ENCODE data around the gene RHBDD2.
"Not testable (repeated sequence)": the region's sequence is repeated elsewhere in the genome, so short reads cannot be mapped to it uniquely, and the experiment has no call there.

The RHBDD2 gene

DNA sequence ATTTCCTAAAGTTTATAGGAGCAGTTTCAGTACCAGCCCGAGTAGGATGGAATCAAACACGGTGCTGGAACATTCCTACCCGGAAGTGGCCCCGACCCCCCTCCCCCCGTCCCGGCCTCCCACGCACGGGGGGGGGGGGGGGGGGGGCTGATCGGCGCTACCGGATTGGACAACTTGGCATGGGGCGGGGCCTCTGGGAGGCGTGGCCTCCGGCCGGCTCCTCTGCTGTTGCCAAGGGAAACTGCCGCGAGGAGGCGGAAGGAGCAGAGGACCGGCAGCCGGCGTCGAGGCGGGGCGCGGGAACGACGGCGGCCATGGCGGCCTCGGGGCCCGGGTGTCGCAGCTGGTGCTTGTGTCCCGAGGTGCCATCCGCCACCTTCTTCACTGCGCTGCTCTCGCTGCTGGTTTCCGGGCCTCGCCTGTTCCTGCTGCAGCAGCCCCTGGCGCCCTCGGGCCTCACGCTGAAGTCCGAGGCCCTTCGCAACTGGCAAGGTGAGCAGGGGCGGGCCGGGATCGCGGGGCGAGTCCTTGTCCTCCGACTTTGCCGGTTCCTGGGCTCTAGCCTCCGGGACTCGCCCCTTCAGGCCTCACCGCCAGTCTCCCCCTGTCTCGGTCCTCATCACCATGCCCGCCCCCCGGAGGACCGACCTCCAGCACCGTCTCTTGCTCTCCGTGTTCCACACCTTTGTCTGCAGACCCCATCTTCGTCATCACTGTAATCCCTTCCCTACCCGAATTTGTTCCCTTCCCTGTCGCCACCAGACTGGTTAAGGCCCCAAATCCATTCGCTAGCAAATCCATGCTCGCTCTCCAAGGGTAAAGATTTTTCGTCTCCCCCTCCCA is at the start of gene RHBDD2:
Gene RHBDD2 (plus strand): TSS at position 266 of the 843 bp plus-strand sequence. CDS start 49 bp downstream, at position 315.
- peak; percentile 90 for DNase-seq

DNA sequence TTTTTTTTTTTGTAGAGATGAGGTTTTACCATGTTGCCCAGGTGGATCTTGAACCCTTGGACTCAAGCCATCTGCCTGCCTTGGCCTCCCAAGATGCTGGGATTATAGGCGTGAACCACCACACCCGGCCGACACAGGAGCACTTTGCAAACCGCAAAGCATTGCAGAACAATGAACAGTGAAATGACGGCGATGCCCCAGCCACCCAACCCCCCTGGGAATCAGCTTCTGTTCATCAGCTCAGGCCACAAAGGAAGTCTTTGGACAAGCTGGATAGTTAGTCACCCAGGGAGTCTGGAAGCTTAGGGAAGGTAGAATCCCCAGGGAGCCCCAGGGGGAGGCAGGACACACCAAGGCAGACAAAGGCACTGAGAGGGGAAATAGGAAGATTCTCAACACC is 49.2 kb upstream of the RHBDD2 start:
- DNase-seq, result not testable (repeated sequence)

DNA sequence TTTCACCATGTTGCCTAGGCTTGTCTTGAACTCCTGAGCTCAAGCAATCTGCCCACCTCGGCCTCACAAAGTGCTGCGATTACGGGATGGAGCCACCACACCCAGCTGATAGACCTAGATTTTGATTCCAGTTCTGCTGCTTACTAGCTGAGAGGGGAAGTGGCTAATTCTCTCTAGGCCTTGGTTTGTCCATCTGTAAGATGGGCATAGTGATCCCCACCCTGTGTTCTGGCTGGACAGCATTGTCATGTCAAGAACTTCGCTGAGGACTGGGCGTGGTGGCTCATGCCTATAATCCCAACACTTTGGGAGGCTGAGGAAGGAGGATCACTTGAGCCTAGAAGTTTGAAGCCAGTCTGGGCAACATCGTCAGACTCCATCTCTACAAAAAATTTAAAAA is 47.9 kb upstream of the RHBDD2 start:
- DNase-seq, result no peak

DNA sequence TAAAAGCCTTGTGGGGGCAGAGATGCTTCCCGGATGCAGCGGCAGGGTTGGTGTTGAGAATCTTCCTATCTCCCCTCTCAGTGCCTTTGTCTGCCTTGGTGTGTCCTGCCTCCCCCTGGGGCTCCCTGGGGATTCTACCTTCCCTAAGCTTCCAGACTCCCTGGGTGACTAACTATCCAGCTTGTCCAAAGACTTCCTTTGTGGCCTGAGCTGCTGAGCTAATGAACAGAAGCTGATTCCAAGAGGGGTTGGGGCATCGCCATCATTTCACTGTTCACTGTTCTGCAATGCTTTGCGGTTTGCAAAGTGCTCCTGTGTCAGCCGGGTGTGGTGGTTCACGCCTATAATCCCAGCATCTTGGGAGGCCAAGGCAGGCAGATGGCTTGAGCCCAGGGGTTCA is 45.2 kb upstream of the RHBDD2 start:
- DNase-seq, result not testable (repeated sequence)

DNA sequence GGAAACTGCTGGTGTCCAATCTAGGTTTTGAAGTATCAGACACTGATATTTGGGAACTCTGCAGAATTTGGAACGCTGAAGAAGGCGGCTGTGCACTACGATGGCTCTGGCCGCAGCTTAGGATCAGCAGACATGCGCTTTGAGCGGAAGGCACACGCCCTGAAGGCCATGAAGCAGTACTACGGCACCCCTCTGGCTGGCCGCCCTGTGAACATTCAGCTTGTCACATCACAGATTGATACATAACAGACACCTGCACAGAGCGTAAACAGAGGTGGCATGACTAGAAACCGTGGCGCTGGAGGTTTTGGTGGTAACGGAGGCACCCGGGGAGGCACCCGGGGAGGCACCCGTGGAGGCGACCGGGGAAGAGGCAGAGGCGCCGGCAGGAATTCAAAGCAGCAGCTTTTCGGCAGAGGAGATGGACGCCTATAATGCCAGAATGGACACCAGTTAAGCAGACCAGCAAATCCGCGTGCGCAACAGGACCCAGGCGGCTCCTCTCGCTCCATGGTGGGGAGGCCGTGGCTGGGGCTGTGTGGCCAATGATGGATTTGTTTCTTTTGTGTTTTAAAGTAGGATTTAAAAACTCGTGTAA is 43.0 kb upstream of the RHBDD2 start:
- DNase-seq, result no peak

DNA sequence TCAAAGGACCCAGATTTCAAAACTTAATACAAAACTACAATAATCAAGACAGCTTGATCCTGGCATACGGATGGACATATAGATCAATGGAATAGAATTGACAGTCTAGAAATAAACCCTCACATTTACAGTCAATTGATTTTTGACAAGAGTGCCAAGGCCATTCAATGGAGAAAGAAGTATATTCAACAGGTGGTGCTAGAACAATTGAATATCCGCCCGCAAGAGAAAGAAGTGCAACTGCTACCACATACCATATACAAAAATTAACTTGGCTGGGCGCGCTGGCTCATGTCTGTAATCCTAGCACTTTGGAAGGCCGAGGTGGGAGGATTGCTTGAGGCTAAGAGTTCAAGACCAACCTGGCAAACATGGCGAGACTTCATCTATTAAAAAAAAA is 42.0 kb upstream of the RHBDD2 start:
- DNase-seq, result no peak

DNA sequence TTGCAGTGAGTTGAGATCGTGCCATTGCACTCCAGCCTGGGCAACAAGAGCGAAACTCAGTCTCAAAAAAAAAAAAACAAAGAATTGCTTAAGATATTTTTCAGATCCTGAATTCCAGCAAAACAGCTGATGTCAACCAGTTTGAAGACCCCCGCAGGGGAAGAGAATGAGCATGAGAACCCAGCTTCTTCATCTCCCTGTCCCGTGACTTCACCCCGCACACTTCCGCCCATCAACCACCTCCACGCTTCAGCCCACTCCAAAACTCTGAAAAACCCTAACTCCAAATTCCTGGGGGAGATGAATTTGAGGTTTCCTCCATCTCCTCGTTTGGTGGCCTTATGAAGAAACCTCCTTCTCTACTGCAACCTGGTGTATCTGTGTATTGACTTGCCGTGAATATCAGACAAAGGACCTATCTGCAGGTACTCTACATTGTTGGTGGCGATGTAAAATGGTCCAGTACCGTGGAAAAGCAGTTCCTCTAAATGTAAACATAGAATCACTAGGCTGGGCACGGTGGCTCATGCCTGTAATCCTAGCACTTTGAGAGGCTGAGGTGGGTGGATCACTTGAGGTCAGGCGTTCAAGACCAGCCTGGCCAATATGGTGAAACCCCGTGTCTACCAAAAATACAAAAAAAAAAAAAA is 40.4 kb upstream of the RHBDD2 start:
- DNase-seq, result not testable (repeated sequence)

DNA sequence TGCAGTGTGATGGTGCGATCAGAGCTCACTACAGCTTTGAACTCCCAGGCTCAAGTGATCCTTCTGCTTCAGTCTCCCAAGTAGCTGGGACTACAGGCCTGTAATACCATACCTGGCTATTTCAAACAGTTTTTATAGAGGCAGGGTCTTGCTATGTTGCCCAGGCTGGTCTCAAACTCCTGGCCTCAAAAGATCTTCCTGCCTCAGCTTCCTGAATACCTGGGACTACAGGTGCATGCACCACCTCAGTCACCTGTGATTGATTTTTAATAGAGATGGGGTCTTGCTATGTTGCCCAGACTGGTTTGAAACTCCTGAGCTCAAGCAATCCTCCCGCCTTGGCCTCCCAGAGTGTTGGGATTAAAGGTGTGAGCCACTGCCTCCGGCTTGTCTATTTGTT is 38.8 kb upstream of the RHBDD2 start:
- no peak for DNase-seq

DNA sequence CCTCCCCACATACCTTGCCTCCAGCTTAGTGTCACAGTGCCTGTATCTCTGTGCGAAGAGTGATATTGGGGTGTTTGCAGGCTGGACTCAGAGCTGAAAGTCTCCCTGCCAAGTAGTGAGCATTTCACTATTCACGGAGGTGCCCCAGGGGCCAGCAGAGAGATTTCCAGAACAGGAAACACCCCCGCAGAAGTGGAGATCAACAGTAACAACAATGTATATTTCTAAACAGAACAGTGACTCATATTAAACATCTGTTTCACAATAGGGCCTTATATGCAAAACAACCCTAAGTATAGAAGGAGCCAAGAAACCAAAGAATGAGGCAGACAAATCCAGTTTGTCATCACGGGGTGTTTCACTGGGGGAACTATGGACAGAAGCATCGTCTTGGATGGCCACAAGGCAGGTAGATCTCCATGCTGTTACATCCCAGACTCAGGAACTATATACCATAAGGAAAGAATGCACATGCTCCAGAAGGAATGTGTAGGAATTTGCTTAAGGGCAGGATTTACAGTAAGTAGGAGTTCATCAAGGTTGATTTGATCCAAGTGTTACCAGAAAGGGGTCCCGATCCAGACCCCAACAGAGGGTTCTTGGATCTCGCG is 35.9 kb upstream of the RHBDD2 start:
- DNase-seq, result no peak

DNA sequence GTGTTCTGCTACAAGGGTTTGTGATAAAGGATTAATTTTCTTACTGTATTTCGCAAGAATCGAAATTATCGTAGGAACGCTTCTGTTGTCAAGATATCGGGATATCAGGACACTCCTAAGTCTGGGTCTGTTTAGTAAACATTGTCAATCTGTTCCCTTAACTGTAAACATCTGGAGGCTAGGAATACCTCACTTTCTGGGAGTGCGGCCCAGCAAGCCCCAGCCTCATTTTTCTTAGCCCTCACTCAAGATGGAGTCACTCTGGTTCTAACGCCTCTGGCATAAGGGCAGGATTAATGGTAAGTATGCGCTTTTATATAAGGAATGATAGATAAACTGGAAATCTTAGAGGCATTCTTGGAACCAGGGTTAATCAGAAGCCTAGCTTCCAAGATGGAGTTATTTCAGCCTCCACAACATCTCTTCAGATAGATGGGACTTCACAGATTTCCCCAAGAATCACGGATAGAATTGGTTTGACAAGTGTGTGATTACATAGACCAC is 35.2 kb upstream of the RHBDD2 start:
- no peak for DNase-seq

DNA sequence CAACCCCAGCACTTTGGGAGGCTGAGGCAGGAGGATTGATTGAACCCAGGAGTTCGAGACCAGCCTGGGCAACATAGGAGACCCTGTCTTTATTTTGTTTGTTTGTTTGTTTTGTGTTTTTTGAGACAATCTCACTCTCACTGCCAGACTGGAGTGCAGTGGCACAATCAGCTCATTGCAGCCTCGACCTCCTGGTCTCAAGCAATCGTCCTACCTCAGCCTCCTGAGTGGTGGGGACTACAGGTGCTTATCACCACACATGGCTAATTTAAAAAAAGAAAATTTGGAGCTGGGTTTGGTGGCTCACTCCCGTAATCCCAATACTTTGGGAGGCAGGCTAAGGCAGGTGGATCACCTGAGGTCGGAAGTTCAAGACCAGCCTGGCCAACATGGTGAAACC is 34.7 kb upstream of the RHBDD2 start:
- DNase-seq, result no peak

DNA sequence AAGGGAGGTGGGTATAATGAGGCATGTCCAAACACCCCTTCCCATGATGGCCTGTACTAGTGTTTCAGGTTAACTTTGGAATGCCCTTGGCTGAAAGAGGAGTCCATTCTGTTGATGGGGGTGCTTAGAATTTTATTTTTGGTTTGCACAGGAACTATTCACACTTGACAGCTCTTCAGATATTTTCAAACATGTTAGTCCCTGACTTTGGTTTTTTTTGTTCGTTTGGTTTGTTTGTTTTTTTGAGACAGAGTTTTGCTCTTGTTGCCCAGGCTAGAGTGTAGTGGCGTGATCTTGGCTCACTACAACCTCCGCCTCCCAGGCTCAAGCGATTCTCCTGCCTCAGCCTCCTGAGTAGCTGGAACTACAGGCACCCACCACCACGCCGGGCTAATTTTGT is 33.7 kb upstream of the RHBDD2 start:
- DNase-seq, result not testable (repeated sequence)

DNA sequence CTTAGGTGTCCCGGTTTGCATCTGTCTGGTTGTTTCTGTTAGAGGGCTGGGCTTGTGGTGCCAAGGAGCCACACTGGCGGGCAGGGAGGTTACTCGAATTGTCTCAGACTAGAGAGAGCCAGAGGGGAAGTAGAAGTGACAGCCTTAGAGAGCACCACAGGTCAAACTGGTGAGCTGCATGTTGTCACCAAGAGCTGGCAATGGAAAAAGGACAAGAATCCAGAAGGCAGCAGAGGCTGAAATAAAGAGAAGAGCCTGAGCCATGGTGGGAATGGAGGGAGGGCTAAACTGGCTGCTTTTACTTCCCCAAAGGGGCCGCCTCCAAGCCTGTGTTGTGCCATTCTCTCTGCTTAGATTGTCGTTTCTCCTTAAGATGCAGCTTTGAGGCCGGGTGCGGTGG is 31.1 kb upstream of the RHBDD2 start:
- DNase-seq, result peak; percentile 7

DNA sequence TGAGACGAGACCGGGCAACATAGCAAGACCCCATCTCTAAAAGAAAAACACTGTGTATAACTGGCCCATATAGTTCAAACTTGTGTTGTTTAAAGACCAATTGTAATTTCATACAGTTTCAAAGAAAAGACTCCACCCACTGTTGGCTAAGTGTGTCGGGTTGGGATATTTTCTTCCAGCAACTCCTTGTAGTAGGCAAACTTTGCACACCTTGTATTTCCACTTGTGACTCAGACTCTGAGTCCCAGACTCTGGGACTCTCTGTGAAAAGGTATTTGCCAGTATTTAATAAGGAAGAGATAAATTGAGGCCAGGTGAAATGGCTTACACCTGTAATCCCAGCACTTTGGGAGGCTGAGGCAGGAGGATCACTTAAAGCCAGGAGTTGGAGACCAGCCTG is 29.3 kb upstream of the RHBDD2 start:
- no peak for DNase-seq

DNA sequence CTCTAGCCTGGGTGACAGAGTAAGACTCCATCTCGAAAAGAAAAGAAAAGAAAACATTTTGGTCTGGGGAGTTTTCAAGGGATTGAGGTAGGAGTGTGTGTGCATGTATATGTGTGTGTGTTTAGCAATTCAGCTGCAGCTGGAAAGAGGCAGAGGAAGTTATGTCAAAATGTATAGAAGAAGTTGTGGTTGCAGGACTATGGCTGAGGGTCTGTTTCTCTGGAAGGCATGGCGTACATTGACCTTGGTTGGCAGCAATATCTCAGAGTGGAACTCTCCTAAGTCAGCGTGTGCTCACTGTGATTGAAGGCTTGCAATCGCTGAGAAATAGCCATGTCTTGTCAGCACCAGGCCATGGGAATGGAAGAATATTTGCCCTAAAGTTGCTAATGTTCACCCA is 28.6 kb upstream of the RHBDD2 start:
- DNase-seq, result peak; percentile 45

DNA sequence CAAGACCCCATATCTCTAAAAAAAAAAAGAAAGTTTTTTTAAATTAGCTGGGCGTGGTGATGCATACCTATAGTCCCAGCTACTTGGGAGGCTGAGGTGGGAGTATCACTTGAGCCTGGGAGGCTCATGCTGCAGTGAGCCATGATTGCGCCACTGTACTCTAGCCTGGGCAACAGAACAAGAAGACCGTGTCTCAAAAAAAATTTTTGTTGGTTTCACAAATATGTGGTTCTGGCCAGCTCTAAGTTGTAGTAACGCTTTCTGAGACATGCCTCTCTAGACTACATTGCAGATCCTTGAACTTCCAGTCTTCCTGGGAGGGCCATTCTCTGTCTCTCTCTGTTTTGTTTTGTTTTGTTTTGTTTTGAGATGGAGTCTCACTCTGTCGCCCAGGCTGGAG is 24.6 kb upstream of the RHBDD2 start:
- no peak for DNase-seq

DNA sequence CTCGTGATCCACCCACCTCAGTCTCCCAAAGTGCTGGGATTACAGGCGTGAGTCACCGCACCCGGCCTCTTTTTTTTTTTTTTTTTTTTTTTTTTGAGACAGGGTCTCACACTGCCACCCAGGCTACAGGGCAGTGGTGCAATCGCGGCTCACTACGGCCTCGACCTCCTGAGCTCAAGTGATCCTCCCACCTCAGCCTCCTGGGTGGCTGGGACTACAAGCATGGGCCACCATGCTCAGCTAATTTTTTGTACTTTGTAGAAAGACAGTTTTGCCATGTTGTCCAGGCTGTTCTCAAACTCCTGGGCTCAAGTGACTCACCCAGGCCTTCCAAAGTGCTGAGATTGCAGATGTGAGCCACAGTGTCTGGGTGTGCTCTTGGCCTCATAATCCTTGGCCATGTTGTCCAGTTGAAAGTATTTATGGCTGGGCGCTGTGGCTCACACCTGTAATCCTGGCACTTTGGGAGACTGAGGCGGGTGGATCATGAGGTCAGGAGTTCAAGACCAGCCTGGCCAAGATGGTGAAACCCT is 24.0 kb upstream of the RHBDD2 start:
- not testable (repeated sequence) for DNase-seq

DNA sequence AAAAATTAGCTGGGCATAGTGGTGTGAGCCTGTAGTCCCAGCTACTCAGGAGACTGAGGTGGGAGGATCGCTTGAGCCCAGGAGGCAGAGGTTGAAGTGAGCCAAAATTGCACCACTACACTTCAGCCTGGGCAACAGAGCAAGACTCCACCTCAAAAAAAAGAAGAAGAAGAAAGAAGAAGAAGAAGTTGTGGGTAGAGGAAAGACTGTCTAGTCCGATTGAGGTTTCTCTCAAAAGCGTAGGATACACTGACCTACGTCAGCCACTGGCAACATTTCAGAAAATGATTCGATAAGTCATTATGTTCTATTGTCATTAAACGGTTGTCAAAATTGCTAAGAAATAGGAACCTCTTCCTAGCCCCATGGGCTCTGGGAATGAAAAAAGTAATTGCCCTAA is 22.3 kb upstream of the RHBDD2 start:
- no peak for DNase-seq

DNA sequence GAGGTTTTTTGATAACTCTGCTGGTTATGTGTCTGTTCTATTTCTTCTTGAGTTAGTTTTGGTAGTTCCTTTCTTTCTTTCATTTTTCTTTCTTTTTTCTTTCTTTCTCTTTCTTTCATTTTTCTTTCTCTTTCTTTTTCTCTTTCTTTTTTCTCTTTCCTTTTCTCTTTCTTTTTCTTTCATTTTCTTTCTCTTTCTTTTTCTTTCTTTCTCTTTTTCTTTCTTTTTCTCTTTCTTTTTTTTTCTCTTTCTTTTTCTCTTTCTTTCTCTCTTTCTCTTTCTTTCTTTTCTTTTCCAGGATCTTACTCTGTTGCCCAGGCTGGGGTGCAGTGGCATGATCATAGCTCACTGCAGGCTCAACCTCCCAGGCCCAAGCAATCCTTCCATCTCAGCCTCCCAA is 20.4 kb upstream of the RHBDD2 start:
- no peak for DNase-seq

DNA sequence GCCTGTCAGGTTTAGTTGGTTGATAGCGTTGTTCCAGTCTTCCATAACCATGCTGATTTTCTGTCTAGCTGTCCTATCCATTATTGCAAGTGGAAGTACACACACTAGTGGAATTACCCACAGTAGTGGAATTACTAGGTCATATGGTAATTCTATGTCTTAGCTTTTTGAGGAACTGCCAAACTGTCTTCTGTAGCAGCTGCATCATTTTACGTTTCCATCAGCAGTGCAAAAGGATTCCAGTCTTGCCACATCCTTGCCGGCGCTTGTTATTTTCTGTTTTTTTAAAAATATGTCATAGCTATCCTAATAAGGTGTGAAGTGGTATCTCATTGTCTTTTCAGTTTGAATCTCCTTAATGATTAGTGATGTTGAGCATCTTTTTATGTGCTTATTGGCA is 17.2 kb upstream of the RHBDD2 start:
- DNase-seq, result no peak

DNA sequence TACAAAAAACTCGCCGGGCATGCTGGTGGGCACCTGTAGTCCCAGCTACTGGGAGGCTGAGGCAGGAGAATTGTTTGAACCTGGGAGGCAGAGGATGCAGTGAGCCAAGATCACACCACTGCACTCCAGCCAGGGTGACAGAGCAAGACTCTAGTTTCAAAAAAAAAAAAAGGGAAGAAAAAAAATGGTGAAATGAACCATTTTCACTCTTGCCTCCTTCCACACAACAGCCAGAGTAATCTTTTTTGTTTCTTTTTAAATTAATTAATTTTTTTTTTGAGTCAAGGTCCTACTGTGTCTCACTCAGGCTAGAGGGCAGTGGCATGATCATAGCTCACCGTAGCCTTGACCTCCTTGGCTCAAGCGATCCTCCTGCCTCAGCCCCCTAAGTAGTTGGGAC is 14.6 kb upstream of the RHBDD2 start:
- not testable (repeated sequence) for DNase-seq

DNA sequence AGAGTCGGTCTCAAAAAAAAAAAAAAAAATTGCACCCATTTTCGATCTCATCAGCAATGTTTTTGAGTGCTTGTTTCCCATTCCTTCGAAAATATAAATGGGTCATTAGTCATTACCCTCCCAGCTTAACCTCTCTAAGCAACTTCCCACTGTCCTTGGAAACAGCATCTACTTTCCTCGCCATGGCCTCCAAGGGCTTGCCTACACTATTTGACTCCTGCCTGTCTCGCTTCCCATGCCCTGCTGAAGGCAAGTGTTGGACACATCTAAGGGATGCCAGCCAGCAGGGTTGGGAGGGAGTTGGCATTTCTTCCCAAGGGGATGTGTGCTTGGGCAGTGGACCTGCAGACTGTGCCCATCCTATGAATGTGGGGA is 12.7 kb upstream of the RHBDD2 start:
- no peak for DNase-seq

Data from GDM1 (cell line).